Uterus (tissue), 2 donors: Measurements from ENCODE around the gene UBASH3B.
"Not testable (repeated sequence)": the region's sequence is repeated elsewhere in the genome, so short reads cannot be mapped to it uniquely, and the experiment has no call there.

ENCODE experiments used
- POLR2A ChIP-seq, 2 donors: fragments of 450-650 bp; IDR thresholded peaks; one replicate each; pipeline ENCODE4 v1.6.1; 2016; ENCODE audit warnings: antibody characterized with exemption in 2 of 2, mild to moderate bottlenecking in 1 of 2, moderate library complexity in 1 of 2
- TF ChIP-seq, protein P1 (sequence below), 4 experiments: fragments of 200-600 bp in 2 of 4; fragments of 450-650 bp in 2 of 4; sonication (generic) in 2 of 4; IDR thresholded peaks; one replicate each; pipeline ENCODE4 v1.5.1; 2016 to 2019; ENCODE audit warnings: antibody characterized with exemption in 4 of 4, mild to moderate bottlenecking in 2 of 4, moderate library complexity in 1 of 4

DNA sequence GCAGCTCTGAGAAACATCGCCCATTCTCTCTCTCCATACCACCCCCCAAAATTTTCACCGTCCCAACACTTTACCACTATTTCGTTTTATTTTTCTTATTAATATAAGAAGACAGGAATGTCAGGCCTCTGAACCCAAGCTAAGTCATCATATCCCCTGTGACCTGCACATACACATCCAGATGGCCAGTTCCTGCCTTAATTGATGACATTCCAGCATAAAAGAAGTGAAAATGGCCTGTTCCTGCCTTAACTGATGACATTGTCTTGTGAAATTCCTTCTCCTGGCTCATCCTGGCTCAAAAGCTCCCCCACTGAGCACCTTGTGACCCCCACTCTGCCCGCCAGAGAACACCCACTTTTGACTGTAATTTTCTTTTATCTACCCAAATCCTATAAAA, 176.8 kb downstream of the UBASH3B start:
- TF ChIP-seq, protein P1, sequence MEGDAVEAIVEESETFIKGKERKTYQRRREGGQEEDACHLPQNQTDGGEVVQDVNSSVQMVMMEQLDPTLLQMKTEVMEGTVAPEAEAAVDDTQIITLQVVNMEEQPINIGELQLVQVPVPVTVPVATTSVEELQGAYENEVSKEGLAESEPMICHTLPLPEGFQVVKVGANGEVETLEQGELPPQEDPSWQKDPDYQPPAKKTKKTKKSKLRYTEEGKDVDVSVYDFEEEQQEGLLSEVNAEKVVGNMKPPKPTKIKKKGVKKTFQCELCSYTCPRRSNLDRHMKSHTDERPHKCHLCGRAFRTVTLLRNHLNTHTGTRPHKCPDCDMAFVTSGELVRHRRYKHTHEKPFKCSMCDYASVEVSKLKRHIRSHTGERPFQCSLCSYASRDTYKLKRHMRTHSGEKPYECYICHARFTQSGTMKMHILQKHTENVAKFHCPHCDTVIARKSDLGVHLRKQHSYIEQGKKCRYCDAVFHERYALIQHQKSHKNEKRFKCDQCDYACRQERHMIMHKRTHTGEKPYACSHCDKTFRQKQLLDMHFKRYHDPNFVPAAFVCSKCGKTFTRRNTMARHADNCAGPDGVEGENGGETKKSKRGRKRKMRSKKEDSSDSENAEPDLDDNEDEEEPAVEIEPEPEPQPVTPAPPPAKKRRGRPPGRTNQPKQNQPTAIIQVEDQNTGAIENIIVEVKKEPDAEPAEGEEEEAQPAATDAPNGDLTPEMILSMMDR (IDR thresholded peaks at IDR 0.05), result not testable (repeated sequence)
- not testable (repeated sequence) for TF ChIP-seq POLR2A (IDR thresholded peaks at IDR 0.05)
